HCT116 (cell line): ENCODE results near the gene ZFP69B. TPM values are rescaled to one million over a fixed set of nuclear protein-coding genes. Genes with fewer than 3 reads are reported as not detected.

Experiments
- ATAC-seq: fragments of 200-7000 bp; cut with Tn5 transposase; 2 replicates; pipeline ENCODE4 v1.9.1; 2020; ENCODE audit warnings: mild to moderate bottlenecking, moderate library complexity
- BruUV-seq: library from RNA; stranded (reverse); fragments of 400-500 nt; replicated peaks from 2 replicates; lab custom pipeline; 2021; lab: Mats Ljungman, UMichigan
- CTCF ChIA-PET: fragments of 300-600 bp; sonication (Branson Sonifier 250); formaldehyde crosslinking; loops from one replicate; lab custom pipeline; 2021; ENCODE audit warnings: antibody characterized with exemption; lab: Charles Lee
- POLR2A ChIA-PET: fragments of 300-600, 350-600 bp; sonication (Branson Sonifier 250); formaldehyde crosslinking; loops from one replicate; lab custom pipeline; 2021; ENCODE audit warnings: antibody characterized with exemption; lab: Charles Lee
- RAD21 ChIA-PET, 2 experiments: fragments of 300-600 bp; sonication (Branson Sonifier 250); formaldehyde crosslinking; loops; one replicate each; lab custom pipeline; 2023; ENCODE audit warnings: low total read pairs in 2 of 2; ENCODE audit not compliant: uncharacterized antibody in 2 of 2, unreplicated experiment in 2 of 2, low non-redundant PET in 1 of 2; lab: Charles Lee
- DNase-seq: peaks from one replicate; pipeline ENCODE4 v3.0.0-alpha.2; 2010; ENCODE audit warnings: low read depth, low spot score
- H2AFZ ChIP-seq: fragments of 200-600 bp; shearing (Covaris generic), sonication (generic); 2 replicates; pipeline ENCODE4 v1.6.1; 2017; ENCODE audit warnings: low read depth, mixed run types, mixed read lengths, antibody characterized with exemption, low read length; ENCODE audit not compliant: poor library complexity, severe bottlenecking
- H3K27ac ChIP-seq: 2 replicates; pipeline ENCODE4 v1.5.1; 2012; ENCODE audit warnings: low read depth, low read length
- H3K27me3 ChIP-seq: fragments of 200-600 bp; sonication (generic); 2 replicates; pipeline ENCODE4 v1.6.1; 2016; ENCODE audit warnings: mixed run types, low read length, mixed read lengths; ENCODE audit not compliant: insufficient read depth
- H3K36me3 ChIP-seq, 2 experiments: fragments of 200-500 bp in 1 of 2; fragments of 200-600 bp in 1 of 2; sonication (Bioruptor generic) in 1 of 2; sonication (generic) in 1 of 2; 2 replicates each; pipeline versions ENCODE4 v1.5.1 to v1.6.1; 2014 to 2016; ENCODE audit warnings: low read length in 2 of 2, inconsistent platforms in 1 of 2, mixed read lengths in 1 of 2, mixed run types in 1 of 2; ENCODE audit not compliant: insufficient read depth in 2 of 2, control insufficient read depth in 1 of 2
- H3K4me1 ChIP-seq, 2 experiments: fragments of 200-600 bp in 1 of 2; sonication (generic) in 1 of 2; 2 replicates each; pipeline versions ENCODE4 v1.5.1 to v1.6.1; 2012 to 2017; ENCODE audit warnings: low read length in 2 of 2, inconsistent platforms in 1 of 2, mild to moderate bottlenecking in 1 of 2, mixed read lengths in 1 of 2, mixed run types in 1 of 2, moderate library complexity in 1 of 2; ENCODE audit not compliant: insufficient read depth in 2 of 2, control insufficient read depth in 1 of 2
- H3K4me2 ChIP-seq: fragments of 200-600 bp; sonication (generic); 2 replicates; pipeline ENCODE4 v1.6.1; 2017; ENCODE audit warnings: mixed run types, low read length, mixed read lengths
- H3K4me3 ChIP-seq, 2 experiments: fragments of 200-600 bp in 1 of 2; sonication (generic) in 1 of 2; replicated peaks in 1 of 2; 2 replicates each; pipeline ENCODE4 v1.5.1; 2011 to 2016; ENCODE audit warnings: low read length in 2 of 2, control low read depth in 1 of 2, low read depth in 1 of 2, mild to moderate bottlenecking in 1 of 2, mixed read lengths in 1 of 2, mixed run types in 1 of 2
- H3K79me2 ChIP-seq: fragments of 200-600 bp; sonication (generic); 2 replicates; pipeline ENCODE4 v1.6.1; 2017; ENCODE audit warnings: mild to moderate bottlenecking, mixed run types, low read length, moderate library complexity, mixed read lengths; ENCODE audit not compliant: insufficient read depth
- H3K9ac ChIP-seq: fragments of 200-600 bp; sonication (generic); 2 replicates; pipeline ENCODE4 v1.6.1; 2016; ENCODE audit warnings: low read length, mixed read lengths
- H3K9me2 ChIP-seq: fragments of 200-600 bp; sonication (generic), shearing (Covaris generic); 2 replicates; pipeline ENCODE4 v1.6.1; 2017; ENCODE audit warnings: mixed run types, mild to moderate bottlenecking, moderate library complexity; ENCODE audit not compliant: insufficient read depth
- H3K9me3 ChIP-seq, 2 experiments: fragments of 200-500 bp in 1 of 2; fragments of 200-600 bp in 1 of 2; sonication (Bioruptor generic) in 1 of 2; sonication (generic) in 1 of 2; 2 replicates each; pipeline ENCODE4 v1.6.1; 2014 to 2017; ENCODE audit warnings: low read length in 2 of 2, mixed read lengths in 2 of 2, inconsistent platforms in 1 of 2, low read depth in 1 of 2, mild to moderate bottlenecking in 1 of 2, mixed run types in 1 of 2, moderate library complexity in 1 of 2; ENCODE audit not compliant: control insufficient read depth in 1 of 2, insufficient read depth in 1 of 2
- H4K20me1 ChIP-seq: fragments of 200-600 bp; sonication (generic), shearing (Covaris generic); 2 replicates; pipeline ENCODE4 v1.6.1; 2017; ENCODE audit warnings: mixed run types, mild to moderate bottlenecking, moderate library complexity; ENCODE audit not compliant: insufficient read depth
- CEBPB ChIP-seq: IDR thresholded peaks from 2 replicates; pipeline ENCODE4 v1.6.1; 2012; ENCODE audit warnings: low read depth
- CTCF ChIP-seq, 3 experiments: fragments of 200-600 bp in 1 of 3; sonication (generic) in 1 of 3; IDR thresholded peaks in 2 of 3; conservative IDR thresholded peaks in 1 of 3; 2 replicates each; pipeline ENCODE4 v1.5.1; 2012 to 2017; ENCODE audit warnings: low read depth in 2 of 3, low read length in 2 of 3, antibody characterized with exemption in 1 of 3, borderline replicate concordance in 1 of 3, control low read depth in 1 of 3, mild to moderate bottlenecking in 1 of 3, mixed read lengths in 1 of 3, mixed run types in 1 of 3, moderate library complexity in 1 of 3; ENCODE audit not compliant: insufficient read depth in 1 of 3
- EGR1 ChIP-seq: IDR thresholded peaks from 2 replicates; pipeline ENCODE4 v1.6.1; 2012; ENCODE audit warnings: low read depth
- EZH2 ChIP-seq: fragments of 200-600 bp; sonication (generic); IDR thresholded peaks from 2 replicates; pipeline ENCODE4 v1.6.1; 2017; ENCODE audit warnings: antibody characterized with exemption, mixed run types
- EZH2phosphoT487 ChIP-seq: fragments of 200-600 bp; IDR thresholded peaks from 2 replicates; pipeline ENCODE4 v1.6.1; 2018; ENCODE audit warnings: antibody characterized with exemption, borderline replicate concordance
- FOSL1 ChIP-seq: IDR thresholded peaks from 2 replicates; pipeline ENCODE4 v1.6.1; 2012; ENCODE audit warnings: low read depth
- JUND ChIP-seq: IDR thresholded peaks from 2 replicates; pipeline ENCODE4 v1.6.1; 2012
- RAD21 ChIP-seq: IDR thresholded peaks from 2 replicates; pipeline ENCODE4 v1.6.1; 2012; ENCODE audit warnings: low read depth, mild to moderate bottlenecking
- SIN3A ChIP-seq: IDR thresholded peaks from 2 replicates; pipeline ENCODE4 v1.6.1; 2012; ENCODE audit warnings: low read depth
- SP1 ChIP-seq: IDR thresholded peaks from 2 replicates; pipeline ENCODE4 v1.6.1; 2012; ENCODE audit warnings: low read depth
- TCF7L2 ChIP-seq: IDR thresholded peaks from 2 replicates; pipeline ENCODE4 v1.7.0; 2011; ENCODE audit warnings: borderline replicate concordance, inconsistent platforms; ENCODE audit not compliant: insufficient read depth, insufficient read length; ENCODE audit errors: extremely low read depth
- YY1 ChIP-seq: IDR thresholded peaks from 2 replicates; pipeline ENCODE4 v1.6.1; 2011; ENCODE audit warnings: low read length, low read depth, moderate library complexity, mild to moderate bottlenecking; ENCODE audit not compliant: insufficient replicate concordance; ENCODE audit errors: extremely low read depth
- ZBTB33 ChIP-seq: IDR thresholded peaks from 2 replicates; pipeline ENCODE4 v1.6.1; 2011; ENCODE audit warnings: mild to moderate bottlenecking, low read length, moderate library complexity; ENCODE audit not compliant: insufficient replicate concordance; ENCODE audit errors: extremely low read depth
- ZNF274 ChIP-seq: fragments of 200-500 bp; sonication (Bioruptor generic); IDR thresholded peaks from 2 replicates; pipeline ENCODE4 v1.6.1; 2014; ENCODE audit warnings: mild to moderate bottlenecking, low read depth, low read length, inconsistent platforms
- intact Hi-C: fragments of 100-400 bp; cut with micrococcal nuclease; formaldehyde crosslinking; loops from 2 replicates; pipeline ENCODE4 v1.10.0; 2022
- total RNA-seq: library from RNA; stranded (reverse); gene quantifications from one replicate; pipeline ENCODE4 v1.2.1, GENCODE V29; 2021; ENCODE audit not compliant: unreplicated experiment

ZFP69B gene
- total RNA-seq, 1 experiment from 2014 or later: 0.27 TPM

- no peak overlapping the region for H3K4me2 ChIP-seq
- TF ChIP-seq EZH2phosphoT487: no peak
- TF ChIP-seq CEBPB: no peak
- TF ChIP-seq SIN3A: no peak
- no peak for TF ChIP-seq ZNF274
- TF ChIP-seq TCF7L2: no peak
- TF ChIP-seq RAD21: no peak
- TF ChIP-seq YY1: no peak
- no peak for TF ChIP-seq SP1
- TF ChIP-seq FOSL1: no peak
- TF ChIP-seq JUND: no peak
- no peak for TF ChIP-seq CTCF (IDR thresholded peaks at IDR 0.05 in 2 of 3, conservative IDR thresholded peaks at IDR 0.05 in 1 of 3; ENCODE audit: borderline replicate concordance in 1 of 3, insufficient read depth in 1 of 3, low read depth in 2 of 3, low read length in 2 of 3)
- TF ChIP-seq EGR1: no peak
- no peak for TF ChIP-seq EZH2
- TF ChIP-seq ZBTB33: no peak
- TF ChIP-seq, all 23 proteins: peak for 0
- H3K9me2 ChIP-seq: no peaks in the 10 kb centered on the region
- ChIA-PET POLR2A (no interaction called here), CTCF (interaction anchor here (1.5 kb wide), 1 partner anchor 31 kb away, joined by 4 read pairs; no protein-coding TSS in a partner anchor), RAD21 (no interaction called here)
- no peak for ATAC-seq
- no peaks in the 10 kb centered on the region for H3K79me2 ChIP-seq
- no TSS peak for BruUV-seq
- H4K20me1 ChIP-seq: no peaks in the 10 kb centered on the region
- no peak for DNase-seq
- no peaks in the 10 kb centered on the region for H3K36me3 ChIP-seq
- no peaks in the 10 kb centered on the region for H3K4me1 ChIP-seq
- intact Hi-C loops: no loop called here
- H3K4me3 ChIP-seq: no peak overlapping the region
- H2AFZ ChIP-seq: no peak overlapping the region
- peaks cover 3% of the 10 kb centered on the region in 2 experiments; a peak in 1 of 4 replicates for H3K9me3 ChIP-seq
- H3K27ac ChIP-seq: no peak overlapping the region
- H3K9ac ChIP-seq: no peak overlapping the region
- no peaks in the 10 kb centered on the region for H3K27me3 ChIP-seq
Observed at GRCh38 chr1:40439247-40439646, 11.0 kb upstream of the ZFP69B start.
